Fibroblast of skin of back (primary cell): ENCODE results near the gene SLC15A3.
"Not testable (repeated sequence)": the region's sequence is repeated elsewhere in the genome, so short reads cannot be mapped to it uniquely, and the experiment has no call there.

Source experiments
- DNase-seq: peaks from one replicate; pipeline ENCODE4 v3.0.0-alpha.2; 2013

SLC15A3 gene

DNA sequence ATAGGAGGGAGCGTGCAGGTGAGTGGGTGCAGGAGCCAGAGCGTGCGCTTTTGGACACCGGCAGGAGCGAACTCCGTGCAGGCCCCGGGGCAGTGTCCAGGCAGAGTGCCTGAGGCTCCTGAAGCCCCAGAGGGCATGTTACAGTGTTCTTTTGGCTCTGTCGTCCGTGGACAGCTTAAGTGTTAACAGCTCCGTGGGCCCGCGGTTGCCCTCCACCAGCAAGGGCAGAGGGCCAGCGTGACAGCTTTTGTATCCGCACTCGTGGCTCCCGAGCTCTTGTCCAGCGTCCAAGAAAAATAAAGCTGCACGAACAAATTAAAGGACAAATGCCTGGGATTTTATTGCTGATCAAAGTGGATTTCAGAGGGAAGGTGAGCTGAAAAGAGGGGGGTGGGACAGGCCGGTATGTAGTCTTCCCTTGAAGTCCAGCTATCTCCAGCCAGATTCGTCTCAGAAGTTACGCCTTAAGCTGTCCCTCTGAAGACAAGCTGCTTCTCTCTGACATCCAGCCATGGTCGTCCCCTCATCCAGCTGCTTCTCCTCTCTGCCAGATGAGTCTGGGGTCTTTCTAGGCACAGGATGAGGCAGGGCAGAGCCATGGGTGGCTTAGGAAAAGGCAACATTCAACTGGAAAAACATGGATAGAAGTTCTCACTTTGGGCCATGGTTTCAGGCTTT is 39.0 kb downstream of the SLC15A3 start:
- DNase-seq, result no peak

DNA sequence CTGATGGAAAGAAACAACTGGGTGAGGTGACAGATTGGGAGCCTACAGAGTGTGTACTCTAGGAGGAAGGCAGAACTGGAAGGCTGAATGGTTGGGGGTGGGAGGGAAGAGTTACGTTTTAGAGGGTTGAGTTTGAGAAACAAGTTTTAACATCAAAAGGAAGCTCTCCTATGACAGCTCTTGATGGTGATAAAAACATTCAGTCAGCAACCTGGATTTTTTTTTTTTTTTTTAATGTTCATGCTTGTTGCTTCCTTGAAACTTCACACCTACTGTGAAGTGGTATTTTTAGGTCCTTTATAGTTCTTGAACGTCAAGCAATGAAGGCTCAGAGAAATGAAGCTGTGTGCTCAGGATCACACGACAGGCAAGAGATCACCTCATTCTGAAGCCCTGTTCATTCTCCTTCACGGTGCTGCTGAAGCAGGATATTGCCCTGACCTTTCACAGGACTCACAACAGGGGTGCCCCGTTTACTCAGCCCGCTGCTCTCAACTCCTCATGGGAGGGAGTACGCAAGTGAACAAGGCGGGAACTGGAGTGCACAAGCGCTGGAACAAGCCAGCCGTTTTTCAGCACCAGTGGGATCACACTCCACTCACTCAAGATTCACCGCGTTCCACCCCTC is 39.6 kb downstream of the SLC15A3 start:
- no peak for DNase-seq

DNA sequence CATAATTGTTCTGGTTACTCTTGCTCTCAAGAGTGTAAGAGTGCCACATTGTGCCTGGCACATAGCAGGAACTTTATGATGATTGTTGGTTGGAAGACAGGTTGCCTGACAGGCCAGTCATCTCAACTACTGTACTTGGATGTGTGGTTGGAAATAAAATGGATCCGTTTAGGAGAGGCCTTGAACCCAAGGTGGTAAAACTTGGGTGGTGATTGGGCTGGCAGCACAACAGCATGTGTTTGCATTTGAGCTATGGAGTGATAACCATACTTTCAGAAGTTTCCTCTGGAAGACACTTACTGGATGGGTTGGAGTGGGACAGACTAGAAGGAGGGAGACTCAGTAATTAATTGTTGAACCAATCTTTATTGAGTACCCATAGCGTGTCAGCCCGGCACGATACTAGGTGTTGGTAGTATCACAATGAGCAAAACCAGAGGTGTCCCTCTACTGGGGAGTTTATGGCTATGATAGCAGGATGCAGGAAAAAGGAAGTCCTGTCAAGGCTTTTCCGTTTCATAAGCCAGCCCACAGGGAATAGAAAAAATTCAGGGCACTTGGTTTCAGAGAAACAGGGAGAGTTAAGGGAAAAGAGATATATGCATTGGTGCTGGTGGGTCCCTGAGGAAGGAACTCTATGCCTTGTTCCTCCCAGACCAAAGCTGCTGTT is 41.1 kb downstream of the SLC15A3 start:
- no peak for DNase-seq

DNA sequence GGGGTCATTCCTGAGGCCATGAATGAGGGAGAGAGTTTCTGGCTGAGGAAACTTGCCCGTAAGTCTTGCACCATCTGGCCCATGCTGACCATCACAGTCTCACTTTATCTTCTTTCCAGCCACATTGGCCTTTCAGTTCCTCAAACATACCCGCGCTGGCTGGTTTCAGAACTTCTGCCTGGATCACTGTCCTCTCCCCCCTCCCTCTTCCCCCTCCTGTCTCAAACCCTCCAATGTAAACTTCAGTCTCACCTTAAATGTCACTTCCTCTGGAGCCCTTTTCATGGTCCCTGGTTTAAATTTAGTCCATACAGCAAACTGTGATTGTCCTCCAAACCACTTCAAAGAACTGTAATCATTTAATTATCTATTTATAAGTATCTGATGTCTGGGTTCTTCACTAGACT is 41.7 kb downstream of the SLC15A3 start:
- DNase-seq, result no peak

DNA sequence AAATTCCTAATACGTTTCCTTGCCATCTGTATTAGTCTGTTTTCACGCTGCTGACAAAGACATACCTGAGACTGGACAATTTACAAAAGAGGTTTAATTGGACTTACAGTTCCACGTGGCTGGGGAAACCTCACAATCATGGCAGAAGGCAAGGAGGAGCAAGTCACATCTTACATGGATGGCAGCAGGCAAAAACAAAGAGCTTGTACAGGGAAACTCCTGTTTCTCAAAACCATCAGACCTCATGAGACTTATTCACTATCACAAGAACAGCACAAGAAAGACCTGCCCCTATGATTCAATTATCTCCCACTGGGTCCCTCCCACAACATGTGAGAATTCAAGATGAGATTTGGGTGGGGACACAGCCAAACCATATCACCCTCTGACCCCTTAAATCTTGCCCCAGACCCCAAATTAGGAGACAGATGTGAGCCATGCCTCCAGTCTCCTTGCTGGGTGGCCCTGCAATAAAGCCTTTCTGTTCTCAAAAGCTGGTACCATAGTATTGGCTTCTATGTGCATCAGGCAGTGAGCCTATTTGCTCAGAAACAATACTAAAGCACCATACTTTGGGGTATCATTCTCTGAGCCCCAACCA is 42.2 kb downstream of the SLC15A3 start:
- DNase-seq, result not testable (repeated sequence)

DNA sequence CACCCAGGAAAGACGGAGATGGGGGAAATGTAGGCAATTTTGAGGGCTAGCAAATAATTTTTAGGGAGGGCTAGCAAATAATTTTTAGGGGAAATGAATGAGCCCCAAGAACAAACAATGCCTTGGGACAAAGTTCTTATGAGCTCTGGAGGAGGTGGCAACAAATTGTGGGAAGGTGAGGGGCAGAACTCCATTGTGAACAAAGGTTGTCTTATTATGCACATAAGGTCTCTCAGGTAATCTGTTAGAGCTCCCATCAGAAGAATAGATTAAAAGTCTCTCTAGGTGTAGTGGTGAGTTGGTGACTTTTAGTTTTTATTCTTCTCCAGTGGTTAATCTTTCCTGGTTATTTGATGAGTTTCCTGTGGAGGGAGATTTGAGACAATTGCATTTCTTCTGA is 43.2 kb downstream of the SLC15A3 start:
- no peak for DNase-seq

DNA sequence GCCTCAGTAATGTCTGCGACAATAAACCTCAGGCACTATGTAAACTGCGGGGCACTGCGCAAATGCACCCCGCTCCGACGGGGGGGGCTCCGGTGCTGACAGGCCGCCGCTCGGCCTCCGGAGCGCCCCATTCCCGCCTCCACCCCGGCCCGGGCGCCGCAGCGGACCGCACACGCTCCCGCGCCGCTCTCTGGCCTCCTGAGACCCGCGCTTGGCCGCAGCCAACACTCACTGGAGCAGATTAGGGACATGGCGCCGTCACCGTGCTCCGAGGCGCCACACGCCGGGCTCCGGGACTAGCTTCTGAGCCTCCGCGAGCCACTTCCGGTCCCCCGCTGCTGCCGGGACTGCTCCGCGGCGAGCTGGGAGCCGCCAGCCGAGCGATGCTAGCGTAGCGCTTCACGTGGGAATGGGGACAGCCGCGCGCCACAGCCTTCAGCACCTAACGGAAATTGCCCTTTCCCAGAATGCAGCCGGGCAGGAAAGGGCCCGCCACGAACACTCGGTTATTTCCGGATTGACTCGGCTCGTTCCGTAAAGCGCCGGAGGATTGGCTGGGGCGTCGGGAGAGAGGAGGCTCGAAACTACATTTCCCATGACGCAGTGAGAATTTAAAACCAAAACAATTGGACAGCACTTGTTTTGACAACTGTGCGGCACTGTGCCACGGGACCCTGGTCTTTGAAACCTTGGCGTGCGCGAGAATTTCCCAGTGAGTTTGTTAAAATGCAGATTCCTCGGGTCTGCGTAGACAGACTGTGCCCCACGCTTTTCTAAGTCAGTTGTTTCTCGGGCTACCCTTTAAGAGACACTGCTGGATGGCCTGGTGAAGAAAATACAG is 45.6 kb downstream of the SLC15A3 start, which contains the start of gene PRPF19:
Gene PRPF19 (minus strand): TSS at position 454 of the 841 bp plus-strand sequence. CDS start 203 bp downstream, at position 251.
- peak; percentile 97 for DNase-seq

DNA sequence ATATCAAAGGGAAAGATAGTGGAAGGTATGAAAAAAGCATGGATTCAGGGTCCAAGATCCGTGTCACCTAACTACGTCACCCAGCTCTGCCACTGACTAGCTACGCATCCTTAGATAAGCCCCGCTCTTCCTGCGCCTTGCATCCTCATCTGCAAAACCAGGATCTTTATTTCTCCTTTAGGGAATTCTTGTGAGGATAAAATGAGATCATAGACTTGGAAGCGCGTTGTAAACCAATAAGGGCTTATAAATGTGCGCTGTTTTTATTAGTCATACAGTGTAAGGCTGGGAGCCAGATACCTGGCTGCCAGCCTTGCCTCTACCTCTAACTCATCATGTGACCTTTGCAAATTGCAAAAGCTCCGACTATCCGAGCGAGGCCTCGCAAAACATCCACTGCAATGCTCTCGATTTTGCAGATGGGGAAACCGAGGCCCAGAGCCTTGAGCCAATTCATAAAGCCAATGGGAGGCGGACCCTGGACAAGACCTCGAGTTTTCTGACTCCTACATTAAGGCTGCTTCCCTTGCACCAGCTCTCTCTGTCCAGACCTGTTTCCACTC is 46.3 kb downstream of the SLC15A3 start:
- DNase-seq, result peak; percentile 43

DNA sequence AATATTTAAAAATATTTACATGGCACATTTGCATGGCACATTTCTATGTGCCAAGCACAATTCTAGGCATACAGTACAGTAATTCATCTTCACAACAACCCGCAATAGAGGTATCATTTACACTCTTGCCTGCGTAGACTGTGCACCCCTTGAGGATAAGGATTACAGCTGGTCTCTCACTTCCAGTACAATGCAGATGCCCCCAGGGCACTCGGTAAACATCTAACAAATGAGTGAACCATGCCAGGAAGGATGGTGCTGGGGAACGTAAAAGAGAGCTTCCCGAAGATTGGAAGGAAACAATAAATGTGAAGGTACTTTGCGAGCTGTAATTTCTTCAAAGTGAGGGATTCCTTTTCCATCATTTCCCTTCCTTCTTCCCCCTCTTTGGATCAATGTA is 46.9 kb downstream of the SLC15A3 start:
- no peak for DNase-seq

DNA sequence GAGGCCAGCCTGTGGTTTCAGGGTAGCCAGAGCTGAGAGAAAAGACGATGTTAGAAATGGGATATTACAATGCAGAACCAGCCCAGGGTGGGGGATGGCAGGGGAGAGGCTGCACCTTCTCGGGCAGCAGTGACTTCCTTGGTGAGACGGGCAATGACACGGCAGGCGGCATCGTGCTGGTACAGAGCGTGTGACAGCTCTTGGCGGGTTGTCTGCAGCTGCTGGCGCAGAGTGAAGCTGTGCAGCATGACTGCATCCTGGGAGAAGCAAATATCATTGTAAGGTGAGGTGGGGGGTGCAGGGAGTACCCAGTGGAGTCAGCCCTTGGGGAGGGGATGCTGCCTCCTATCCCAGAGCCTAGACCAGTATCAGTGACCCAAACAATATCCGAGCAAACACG is 49.4 kb downstream of the SLC15A3 start:
- no peak for DNase-seq

DNA sequence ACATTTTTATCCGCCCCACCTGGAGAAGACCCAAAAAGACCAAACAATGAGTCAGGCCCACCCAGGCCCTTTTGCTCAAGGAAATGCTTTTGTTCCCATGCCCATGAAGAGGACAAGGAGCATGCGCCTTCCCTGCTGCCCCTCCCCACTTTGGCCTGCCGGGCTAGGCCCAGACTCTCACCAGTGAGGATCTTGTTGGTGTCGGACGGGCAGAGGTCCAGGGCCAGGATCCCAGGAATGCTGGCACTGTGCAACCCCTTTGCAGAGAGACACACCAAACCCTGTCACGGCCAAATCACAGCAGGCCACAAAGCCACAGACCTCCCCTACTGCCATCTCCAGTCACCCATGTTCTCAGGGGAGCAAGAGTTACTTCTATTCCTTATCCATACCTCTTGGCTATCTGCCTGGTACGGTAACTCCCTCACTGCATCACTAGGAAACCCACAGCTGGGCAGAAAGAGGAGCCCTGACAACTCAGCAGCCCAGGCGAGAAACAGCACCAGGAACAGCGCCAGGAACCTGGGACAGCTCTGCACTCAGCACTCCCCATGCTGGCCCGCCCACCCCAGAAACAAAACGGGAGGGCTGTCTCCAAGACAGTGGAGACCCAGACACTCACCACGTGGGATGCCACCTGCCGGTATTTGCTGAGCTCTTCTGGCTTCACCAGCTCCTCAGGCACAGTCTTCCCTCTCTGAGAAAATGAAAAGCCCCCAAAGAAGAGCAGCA is 51.1 kb downstream of the SLC15A3 start:
- DNase-seq, result no peak

DNA sequence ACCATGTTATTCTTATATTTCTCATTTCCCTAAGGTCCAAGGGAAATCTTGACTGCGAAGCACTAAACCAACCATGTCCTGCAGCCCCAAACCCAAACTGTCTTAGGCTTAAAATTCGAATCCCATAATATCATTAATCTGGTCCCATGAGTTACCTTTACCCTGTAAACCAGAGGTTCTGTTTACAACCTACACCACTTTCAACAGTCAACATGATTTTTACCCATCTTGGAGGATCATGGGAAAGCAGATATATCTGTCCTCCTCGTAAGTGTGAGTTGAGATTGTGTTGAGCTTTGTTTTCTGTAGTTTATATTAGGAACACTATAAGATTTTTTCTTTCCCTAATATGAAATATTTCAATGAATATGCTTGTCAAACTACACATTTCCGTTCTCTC is 52.0 kb downstream of the SLC15A3 start:
- DNase-seq, result no peak

DNA sequence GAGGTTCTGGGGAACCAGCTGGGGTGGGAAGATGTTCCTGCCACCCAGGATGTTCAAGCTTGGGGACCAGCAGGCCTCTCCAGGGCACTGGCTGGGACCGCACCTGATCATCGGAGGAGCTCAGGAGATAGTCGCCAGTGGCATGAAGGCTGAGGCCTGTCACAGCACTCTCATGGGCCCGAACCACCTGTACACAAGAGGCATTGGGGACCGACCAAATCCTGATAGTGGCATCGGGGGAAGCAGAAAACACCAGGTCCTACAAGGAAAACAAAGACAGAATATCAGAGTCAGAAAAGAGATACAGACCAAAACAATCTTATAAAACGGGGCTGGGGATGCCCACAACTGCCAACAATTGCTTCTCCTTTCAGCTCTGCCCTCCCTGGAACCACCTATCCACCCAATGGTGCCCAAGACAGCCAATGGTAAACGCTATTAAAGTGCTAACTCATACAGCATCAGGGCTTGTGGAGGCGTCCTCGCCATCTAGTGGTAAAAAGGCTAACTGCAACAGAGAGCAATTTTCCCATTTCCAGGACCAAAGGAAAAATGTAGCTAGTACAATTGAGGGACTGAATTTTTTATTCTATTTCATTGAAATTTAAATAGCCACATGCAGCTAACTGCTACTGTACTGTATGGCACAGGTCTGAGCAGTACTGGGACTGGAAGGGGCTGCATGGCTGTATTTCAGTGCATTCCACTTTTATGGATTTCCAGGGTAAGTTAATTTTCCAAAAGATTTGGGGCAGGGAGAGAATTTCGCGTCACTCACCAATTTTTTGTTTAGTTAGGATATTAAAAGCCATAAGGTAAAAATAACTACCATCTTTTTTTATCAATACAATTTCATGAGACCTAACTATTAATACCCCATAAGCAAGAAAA is 52.7 kb downstream of the SLC15A3 start:
- peak; percentile 66 for DNase-seq

DNA sequence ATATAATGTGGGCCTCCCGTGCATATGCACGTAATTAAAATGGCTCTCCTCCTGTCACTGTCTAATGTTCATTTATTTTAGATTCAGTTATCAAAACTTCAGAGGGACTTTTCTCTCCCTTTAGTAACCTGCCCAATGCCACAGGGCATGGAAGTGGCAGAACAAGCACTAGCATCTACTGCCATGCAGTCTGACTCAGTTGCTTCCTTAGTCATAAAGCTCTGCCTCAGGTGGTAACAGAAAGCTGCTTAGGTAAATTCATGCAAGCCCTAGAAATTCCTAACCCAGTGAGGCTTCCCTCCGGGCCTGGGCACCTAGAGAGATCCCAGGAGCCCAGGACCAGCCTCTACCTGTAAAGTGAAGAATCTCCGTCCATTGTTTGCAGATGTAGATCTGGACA is 54.5 kb downstream of the SLC15A3 start:
- DNase-seq, result no peak

DNA sequence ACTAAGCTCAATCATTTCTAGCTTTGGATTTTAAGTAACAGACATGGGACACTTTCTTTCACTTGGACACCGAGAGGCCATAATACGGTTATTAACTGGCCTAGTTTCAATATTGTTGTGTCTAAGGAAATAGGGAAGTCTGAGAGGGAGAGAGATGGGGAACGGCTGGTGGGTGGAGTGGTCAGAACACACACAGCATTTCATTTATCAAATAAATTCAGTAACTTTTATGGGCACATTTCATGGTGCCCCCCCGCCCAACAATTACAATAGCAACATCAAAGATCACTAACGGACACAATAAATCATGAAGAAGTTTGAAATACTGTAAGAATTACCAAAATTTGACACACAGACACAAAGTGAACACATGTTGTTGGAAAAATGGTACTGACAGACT is 56.3 kb downstream of the SLC15A3 start:
- no peak for DNase-seq

DNA sequence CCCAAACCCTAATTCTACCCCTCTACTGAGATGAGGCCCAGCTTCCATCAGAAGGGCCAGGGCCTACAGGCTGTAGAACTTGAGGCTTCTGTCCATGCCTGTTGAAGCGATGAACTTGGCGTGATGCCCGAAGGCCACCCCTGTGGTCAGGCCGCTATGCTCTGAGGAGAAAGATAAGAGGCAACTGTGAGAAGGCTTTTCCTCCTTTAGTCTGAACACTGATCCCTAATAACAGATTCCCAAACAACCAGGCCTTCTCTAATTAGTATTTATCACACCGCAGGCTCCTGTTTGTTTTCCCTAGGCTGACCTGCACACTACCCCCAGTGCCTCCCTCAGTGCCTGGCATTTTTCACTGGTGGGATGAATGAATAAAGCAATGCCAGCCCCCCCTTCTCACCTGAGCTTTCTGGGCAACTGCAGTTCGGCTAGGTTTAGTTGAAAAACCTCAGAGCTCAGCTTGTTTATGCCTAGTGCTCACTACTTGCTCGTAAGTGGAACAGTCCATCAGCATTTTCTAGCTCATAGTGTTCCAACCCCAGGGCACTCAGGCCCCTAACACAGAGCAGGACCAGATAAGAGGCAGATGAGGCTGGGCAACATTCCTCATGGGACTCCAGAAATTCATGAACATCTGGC is 60.8 kb downstream of the SLC15A3 start:
- DNase-seq, result no peak

DNA sequence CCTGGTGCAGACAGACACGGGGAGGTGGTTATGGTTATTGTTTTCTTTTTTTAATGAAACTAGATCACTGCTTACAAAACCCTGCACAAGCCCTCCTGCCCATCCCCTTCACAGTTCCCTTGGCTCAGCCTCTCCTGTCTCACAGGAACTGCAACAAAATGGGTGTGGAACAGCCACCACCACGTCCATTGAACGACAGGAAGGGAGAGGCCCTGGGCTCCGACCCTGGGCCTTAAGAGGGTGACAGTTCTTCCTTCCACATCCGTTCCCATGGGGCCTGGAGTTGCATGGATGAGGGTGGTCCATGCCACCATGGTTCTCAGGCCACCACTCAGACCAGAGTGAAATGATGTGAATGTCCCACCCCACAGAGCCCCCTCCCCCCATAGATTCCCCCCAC is 61.3 kb downstream of the SLC15A3 start:
- no peak for DNase-seq

DNA sequence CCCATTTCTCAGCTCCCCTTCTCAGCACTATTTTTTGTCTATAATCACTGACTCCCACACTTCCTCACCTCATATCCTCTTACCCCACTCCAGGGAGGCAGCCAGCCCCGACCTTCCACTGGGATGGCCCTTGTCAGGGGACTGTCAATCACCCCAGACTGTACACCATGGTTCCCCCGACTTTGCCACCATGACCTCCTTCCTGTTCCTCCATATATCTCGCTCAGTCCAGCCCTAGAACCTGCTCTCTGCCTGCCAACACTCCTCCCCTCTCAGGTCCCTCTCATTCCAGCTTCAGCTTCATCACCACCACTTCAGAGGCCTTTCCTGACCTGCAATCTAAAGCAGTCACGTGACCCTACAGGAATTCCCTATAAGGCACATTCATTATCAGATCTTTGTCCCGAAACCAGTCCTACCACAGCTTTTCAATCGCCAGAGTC is 62.1 kb downstream of the SLC15A3 start:
- DNase-seq, result no peak

DNA sequence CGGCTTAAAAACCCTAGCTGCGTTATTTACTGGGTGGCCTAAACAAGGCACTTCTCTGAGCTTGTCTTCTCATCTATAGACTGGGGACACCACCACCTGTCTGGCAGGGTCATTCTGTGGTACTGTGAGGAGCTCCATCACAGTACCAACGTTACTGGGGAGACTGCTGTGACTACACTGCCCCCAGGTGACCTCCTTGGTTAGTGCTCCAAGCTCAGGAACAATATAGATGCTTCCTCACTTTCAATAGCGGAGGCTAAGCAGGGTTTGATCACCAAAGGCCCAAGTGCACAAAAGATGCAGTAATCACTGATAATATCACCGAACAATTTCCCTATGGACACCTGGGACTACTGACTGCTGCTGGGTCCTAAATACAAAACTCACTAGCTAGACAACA is 64.4 kb downstream of the SLC15A3 start:
- DNase-seq, result peak; percentile 49
